ENCODE results near the gene ENDOV. TPM values are rescaled to one million over a fixed set of nuclear protein-coding genes. Genes with fewer than 3 reads are reported as not detected.

Gene ENDOV
- total RNA-seq, 1 experiment from 2014 or later: 45.6 TPM

DNA sequence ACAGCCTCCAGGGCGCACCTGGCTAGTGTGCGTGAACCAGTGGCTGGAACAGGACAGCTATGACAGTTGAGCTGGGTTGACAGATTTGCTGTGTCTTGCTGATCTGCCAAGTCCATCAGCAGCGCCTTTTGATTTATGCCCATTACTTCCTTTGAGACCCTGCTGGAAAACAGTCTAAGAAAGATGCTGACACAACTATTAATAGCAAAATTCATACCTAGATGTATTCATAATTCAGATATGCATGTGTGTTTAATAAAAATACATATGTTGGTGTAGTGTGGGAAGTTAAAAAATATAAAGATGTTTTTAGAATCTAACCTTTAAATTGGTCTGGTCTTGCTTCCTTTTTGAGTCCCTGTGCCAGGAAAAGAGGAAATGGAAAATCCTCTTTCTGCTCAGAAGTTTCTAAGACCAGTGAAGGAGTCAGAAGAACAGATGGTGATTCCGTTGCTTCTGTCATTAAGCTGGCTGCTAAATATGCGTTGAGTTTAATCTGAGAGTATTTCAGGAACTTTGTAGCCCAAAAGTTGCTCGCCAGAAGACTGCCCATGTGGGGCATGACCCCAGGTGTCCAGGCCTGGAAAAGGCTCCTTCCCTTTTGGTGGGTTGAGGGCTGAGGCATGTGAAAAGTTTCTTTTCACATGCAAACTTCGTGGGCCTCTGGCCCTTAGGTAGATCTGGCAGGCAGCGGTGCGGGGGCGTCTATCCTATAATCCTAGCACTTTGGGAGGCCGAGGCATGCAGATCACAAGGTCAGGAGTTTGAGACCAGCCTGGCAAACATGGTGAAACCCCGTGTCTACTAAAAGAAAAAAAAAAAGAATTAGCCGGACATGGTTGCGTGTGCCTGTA, 40.0 kb upstream of the ENDOV start:
- RAD21 ChIA-PET (ENCODE audit: low non-redundant PET in 1 of 2, low total read pairs in 2 of 2, uncharacterized antibody in 2 of 2, unreplicated experiment in 2 of 2): no interaction called here
- Histone ChIP-seq H3K9me2 (ENCODE audit: insufficient read depth) (no peaks in the 10 kb centered on the region), H2AFZ (ENCODE audit: low read depth, low read length, poor library complexity, severe bottlenecking) (no peak overlapping the region), H3K4me1 (ENCODE audit: control insufficient read depth in 1 of 2, insufficient read depth in 2 of 2, low read length in 2 of 2) (no peaks in the 10 kb centered on the region), H3K9ac (ENCODE audit: low read length) (no peak overlapping the region), H4K20me1 (ENCODE audit: insufficient read depth) (no peaks in the 10 kb centered on the region), H3K27me3 (ENCODE audit: insufficient read depth, low read length) (no peaks in the 10 kb centered on the region), H3K27ac (ENCODE audit: low read depth, low read length) (no peak overlapping the region), H3K4me3 (replicated peaks in 1 of 2; ENCODE audit: low read depth in 1 of 2, low read length in 2 of 2) (no peak overlapping the region), H3K36me3 (ENCODE audit: control insufficient read depth in 1 of 2, insufficient read depth in 2 of 2, low read length in 2 of 2) (peaks cover 20 to 37% of the 10 kb centered on the region in 2 experiments; a peak in 3 of 4 replicates), H3K9me3 (ENCODE audit: control insufficient read depth in 1 of 2, insufficient read depth in 1 of 2, low read depth in 1 of 2, low read length in 2 of 2) (no peaks in the 10 kb centered on the region), H3K79me2 (ENCODE audit: insufficient read depth, low read length) (no peaks in the 10 kb centered on the region), H3K4me2 (ENCODE audit: low read length) (no peak overlapping the region)
- CTCF ChIA-PET: no interaction called here
- POLR2A ChIA-PET: no interaction called here
- BruUV-seq (replicated peaks): no TSS peak
- TF ChIP-seq EGR1 (IDR thresholded peaks at IDR 0.05; ENCODE audit: low read depth): no peak
- no peak for TF ChIP-seq RAD21 (IDR thresholded peaks at IDR 0.05; ENCODE audit: low read depth)
- ATAC-seq (no peak), DNase-seq (ENCODE audit: low read depth, low spot score) (no peak)
- intact Hi-C loops (cut with micrococcal nuclease): no loop called here

- ATAC-seq: no peak
- H3K9ac ChIP-seq (ENCODE audit: low read length): no peak overlapping the region
- no peaks in the 10 kb centered on the region for H3K9me2 ChIP-seq (ENCODE audit: insufficient read depth)
- H3K27me3 ChIP-seq (ENCODE audit: insufficient read depth, low read length): no peaks in the 10 kb centered on the region
- no peak for TF ChIP-seq ELF1 (IDR thresholded peaks at IDR 0.05; ENCODE audit: borderline replicate concordance, low read depth)
- TF ChIP-seq, protein P1, sequence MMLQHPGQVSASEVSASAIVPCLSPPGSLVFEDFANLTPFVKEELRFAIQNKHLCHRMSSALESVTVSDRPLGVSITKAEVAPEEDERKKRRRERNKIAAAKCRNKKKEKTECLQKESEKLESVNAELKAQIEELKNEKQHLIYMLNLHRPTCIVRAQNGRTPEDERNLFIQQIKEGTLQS (IDR thresholded peaks at IDR 0.05): no peak
- TF ChIP-seq EZH2 (IDR thresholded peaks at IDR 0.05): no peak
- no peak for TF ChIP-seq ZNF274 (IDR thresholded peaks at IDR 0.05; ENCODE audit: low read depth, low read length)
- TF ChIP-seq CEBPB (IDR thresholded peaks at IDR 0.05; ENCODE audit: low read depth): no peak
- TF ChIP-seq POLR2AphosphoS5 (IDR thresholded peaks at IDR 0.05; ENCODE audit: low read depth, low read length): no peak
- no peak for TF ChIP-seq REST (IDR thresholded peaks at IDR 0.05; ENCODE audit: low read depth)
- CTCF ChIA-PET: no interaction called here
- no peaks in the 10 kb centered on the region for H3K4me1 ChIP-seq (ENCODE audit: control insufficient read depth in 1 of 2, insufficient read depth in 2 of 2, low read length in 2 of 2)
- H2AFZ ChIP-seq (ENCODE audit: low read depth, low read length, poor library complexity, severe bottlenecking): no peak overlapping the region
- H3K9me3 ChIP-seq (ENCODE audit: control insufficient read depth in 1 of 2, insufficient read depth in 1 of 2, low read depth in 1 of 2, low read length in 2 of 2): no peaks in the 10 kb centered on the region
- POLR2A ChIA-PET: interaction anchor here (1.0 kb wide), 1 partner anchor 10 kb away, joined by 3 read pairs; no protein-coding TSS in a partner anchor
- RAD21 ChIA-PET (ENCODE audit: low non-redundant PET in 1 of 2, low total read pairs in 2 of 2, uncharacterized antibody in 2 of 2, unreplicated experiment in 2 of 2): no interaction called here
- BruUV-seq (replicated peaks): no TSS peak
- DNase-seq (ENCODE audit: low read depth, low spot score): no peak
- H3K4me2 ChIP-seq (ENCODE audit: low read length): no peak overlapping the region
- intact Hi-C loops (cut with micrococcal nuclease): no loop called here
- no peaks in the 10 kb centered on the region for H3K79me2 ChIP-seq (ENCODE audit: insufficient read depth, low read length)
- no peak overlapping the region for H3K27ac ChIP-seq (ENCODE audit: low read depth, low read length)
- no peak overlapping the region for H3K4me3 ChIP-seq (replicated peaks in 1 of 2; ENCODE audit: low read depth in 1 of 2, low read length in 2 of 2)
- H4K20me1 ChIP-seq (ENCODE audit: insufficient read depth): no peaks in the 10 kb centered on the region
- H3K36me3 ChIP-seq (ENCODE audit: control insufficient read depth in 1 of 2, insufficient read depth in 2 of 2, low read length in 2 of 2): peaks cover 20 to 34% of the 10 kb centered on the region in 2 experiments; a peak in 3 of 4 replicates
Observed at GRCh38 chr17:80376531-80376930, 38.4 kb upstream of the ENDOV start.

Data from HCT116 (cell line).